Activated T-cell treated with anti-CD3 and anti-CD28 coated beads, Interleukin-2, amount 50 U/mL, for 24 hours (primary cell): ENCODE measurements around the gene MYLK.

Experiments used
- DNase-seq: peaks from one replicate; pipeline ENCODE4 v3.0.0-alpha.2; 2020
- H3K27ac Mint-ChIP-seq: 2 replicates; pipeline ENCODE4 v1.8.0; 2020; ENCODE audit warnings: mild to moderate bottlenecking, mixed read lengths
- H3K27me3 Mint-ChIP-seq: 2 replicates; pipeline ENCODE4 v1.8.0; 2020; ENCODE audit warnings: mixed read lengths
- H3K36me3 Mint-ChIP-seq: 2 replicates; pipeline ENCODE4 v1.8.0; 2020; ENCODE audit warnings: low read depth, mixed read lengths
- H3K4me1 Mint-ChIP-seq: 2 replicates; pipeline ENCODE4 v1.8.0; 2020; ENCODE audit warnings: low read depth, mixed read lengths
- H3K4me3 Mint-ChIP-seq: 2 replicates; pipeline ENCODE4 v1.8.0; 2020; ENCODE audit warnings: mild to moderate bottlenecking, moderate library complexity, mixed read lengths
- H3K9me3 Mint-ChIP-seq: 2 replicates; pipeline ENCODE4 v1.8.0; 2020; ENCODE audit warnings: mixed read lengths

Gene MYLK

GRCh38 chr3:123884993-123885392 lies 861 bp upstream of the MYLK start:
- peaks cover 76% of the 10 kb centered on the region for H3K27me3 Mint-ChIP-seq
- H3K36me3 Mint-ChIP-seq: no peaks in the 10 kb centered on the region
- DNase-seq: no peak
- peaks cover 16% of the 10 kb centered on the region for H3K4me1 Mint-ChIP-seq
- no peak overlapping the region for H3K4me3 Mint-ChIP-seq
- no peak overlapping the region for H3K27ac Mint-ChIP-seq
- no peaks in the 10 kb centered on the region for H3K9me3 Mint-ChIP-seq

- Mint-ChIP-seq H3K9me3 (no peaks in the 10 kb centered on the region), H3K36me3 (no peaks in the 10 kb centered on the region), H3K27ac (no peak overlapping the region), H3K4me1 (peaks cover 16% of the 10 kb centered on the region), H3K27me3 (peaks cover 65% of the 10 kb centered on the region), H3K4me3 (peak overlapping the region; percentile 46)
- DNase-seq: peak; percentile 28
Measured at GRCh38 chr3:123883701-123884202, 380 bp downstream of the MYLK start.

- H3K9me3 Mint-ChIP-seq: no peaks in the 10 kb centered on the region
- H3K27ac Mint-ChIP-seq: no peak overlapping the region
- H3K4me3 Mint-ChIP-seq: no peak overlapping the region
- H3K36me3 Mint-ChIP-seq: no peaks in the 10 kb centered on the region
- peaks cover 16% of the 10 kb centered on the region for H3K4me1 Mint-ChIP-seq
- peaks cover 61% of the 10 kb centered on the region for H3K27me3 Mint-ChIP-seq
- no peak for DNase-seq
Measured at GRCh38 chr3:123883111-123883510, 1.0 kb downstream of the MYLK start.

- Mint-ChIP-seq H3K36me3 (no peaks in the 10 kb centered on the region), H3K4me1 (peaks cover 16% of the 10 kb centered on the region), H3K27ac (no peak overlapping the region), H3K27me3 (peaks cover 54% of the 10 kb centered on the region), H3K9me3 (no peaks in the 10 kb centered on the region), H3K4me3 (no peak overlapping the region)
- no peak for DNase-seq
Measured at GRCh38 chr3:123881771-123882170, 2.4 kb downstream of the MYLK start.

GRCh38 chr3:123880998-123881561 lies 3.1 kb downstream of the MYLK start:
- no peak for DNase-seq
- H3K4me1 Mint-ChIP-seq: peaks cover 16% of the 10 kb centered on the region
- H3K27me3 Mint-ChIP-seq: peaks cover 50% of the 10 kb centered on the region
- H3K4me3 Mint-ChIP-seq: no peak overlapping the region
- no peaks in the 10 kb centered on the region for H3K36me3 Mint-ChIP-seq
- H3K27ac Mint-ChIP-seq: no peak overlapping the region
- H3K9me3 Mint-ChIP-seq: no peaks in the 10 kb centered on the region

GRCh38 chr3:123878807-123879206 lies 5.3 kb downstream of the MYLK start:
- no peaks in the 10 kb centered on the region for H3K36me3 Mint-ChIP-seq
- no peak overlapping the region for H3K27ac Mint-ChIP-seq
- H3K9me3 Mint-ChIP-seq: no peaks in the 10 kb centered on the region
- DNase-seq: no peak
- peaks cover 10% of the 10 kb centered on the region for H3K4me1 Mint-ChIP-seq
- peaks cover 38% of the 10 kb centered on the region for H3K27me3 Mint-ChIP-seq
- H3K4me3 Mint-ChIP-seq: no peak overlapping the region

GRCh38 chr3:123877965-123878364 lies 6.2 kb downstream of the MYLK start:
- Mint-ChIP-seq H3K4me3 (no peak overlapping the region), H3K9me3 (no peaks in the 10 kb centered on the region), H3K27me3 (peaks cover 34% of the 10 kb centered on the region), H3K27ac (no peak overlapping the region), H3K4me1 (peaks cover 2% of the 10 kb centered on the region), H3K36me3 (no peaks in the 10 kb centered on the region)
- DNase-seq: no peak

- H3K36me3 Mint-ChIP-seq: no peaks in the 10 kb centered on the region
- H3K4me3 Mint-ChIP-seq: no peak overlapping the region
- no peaks in the 10 kb centered on the region for H3K4me1 Mint-ChIP-seq
- no peak overlapping the region for H3K27ac Mint-ChIP-seq
- H3K27me3 Mint-ChIP-seq: peaks cover 29% of the 10 kb centered on the region
- no peaks in the 10 kb centered on the region for H3K9me3 Mint-ChIP-seq
- DNase-seq: no peak
Measured at GRCh38 chr3:123877466-123877865, 6.7 kb downstream of the MYLK start.

- Mint-ChIP-seq H3K4me1 (no peaks in the 10 kb centered on the region), H3K9me3 (no peaks in the 10 kb centered on the region), H3K4me3 (no peak overlapping the region), H3K27me3 (peaks cover 24% of the 10 kb centered on the region), H3K36me3 (no peaks in the 10 kb centered on the region), H3K27ac (no peak overlapping the region)
- no peak for DNase-seq
Measured at GRCh38 chr3:123876858-123877257, 7.3 kb downstream of the MYLK start.

- Mint-ChIP-seq H3K27ac (no peak overlapping the region), H3K9me3 (no peaks in the 10 kb centered on the region), H3K27me3 (peaks cover 8% of the 10 kb centered on the region), H3K4me3 (no peak overlapping the region), H3K36me3 (no peaks in the 10 kb centered on the region), H3K4me1 (peaks cover 4% of the 10 kb centered on the region)
- no peak for DNase-seq
Measured at GRCh38 chr3:123872621-123873020, 11.5 kb downstream of the MYLK start.

GRCh38 chr3:123871946-123872345 lies 12.2 kb downstream of the MYLK start:
- no peak overlapping the region for H3K4me3 Mint-ChIP-seq
- no peak overlapping the region for H3K27ac Mint-ChIP-seq
- DNase-seq: no peak
- no peaks in the 10 kb centered on the region for H3K9me3 Mint-ChIP-seq
- peaks cover 8% of the 10 kb centered on the region for H3K27me3 Mint-ChIP-seq
- peaks cover 4% of the 10 kb centered on the region for H3K4me1 Mint-ChIP-seq
- H3K36me3 Mint-ChIP-seq: no peaks in the 10 kb centered on the region

GRCh38 chr3:123870033-123870432 lies 14.1 kb downstream of the MYLK start:
- Mint-ChIP-seq H3K4me3 (no peak overlapping the region), H3K9me3 (no peaks in the 10 kb centered on the region), H3K27ac (no peak overlapping the region), H3K4me1 (peaks cover 4% of the 10 kb centered on the region), H3K27me3 (peaks cover 6% of the 10 kb centered on the region), H3K36me3 (no peaks in the 10 kb centered on the region)
- no peak for DNase-seq

- H3K27me3 Mint-ChIP-seq: peaks cover 4% of the 10 kb centered on the region
- no peak overlapping the region for H3K4me3 Mint-ChIP-seq
- H3K27ac Mint-ChIP-seq: no peak overlapping the region
- DNase-seq: no peak
- peaks cover 4% of the 10 kb centered on the region for H3K4me1 Mint-ChIP-seq
- no peaks in the 10 kb centered on the region for H3K36me3 Mint-ChIP-seq
- H3K9me3 Mint-ChIP-seq: no peaks in the 10 kb centered on the region
Measured at GRCh38 chr3:123869165-123869564, 15.0 kb downstream of the MYLK start.

- Mint-ChIP-seq H3K9me3 (no peaks in the 10 kb centered on the region), H3K4me3 (no peak overlapping the region), H3K4me1 (no peaks in the 10 kb centered on the region), H3K36me3 (no peaks in the 10 kb centered on the region), H3K27me3 (no peaks in the 10 kb centered on the region), H3K27ac (no peak overlapping the region)
- DNase-seq: no peak
Measured at GRCh38 chr3:123864706-123865105, 19.4 kb downstream of the MYLK start.

- Mint-ChIP-seq H3K4me1 (no peaks in the 10 kb centered on the region), H3K27me3 (no peaks in the 10 kb centered on the region), H3K36me3 (no peaks in the 10 kb centered on the region), H3K4me3 (no peak overlapping the region), H3K9me3 (no peaks in the 10 kb centered on the region), H3K27ac (no peak overlapping the region)
- no peak for DNase-seq
Measured at GRCh38 chr3:123862152-123862551, 22.0 kb downstream of the MYLK start.
